Stimulated activated CD8-positive, alpha-beta memory T cell treated with anti-CD3 and anti-CD28 coated beads, Interleukin-15, amount 100 ng/mL, for 1 hour (primary cell): ENCODE results near the gene CHST13.

ENCODE experiments used
- DNase-seq: peaks from one replicate; pipeline ENCODE4 v3.0.0-alpha.2; 2020; ENCODE audit warnings: low read depth

The CHST13 gene

GRCh38 chr3:126509597-126510307 lies 14.2 kb upstream of the CHST13 start:
- DNase-seq: no peak

GRCh38 chr3:126510308-126510910 lies 13.5 kb upstream of the CHST13 start:
- DNase-seq: no peak

- no peak for DNase-seq
These were observed 12.7 kb upstream of the CHST13 start for GRCh38 chr3:126511291-126511690.

- no peak for DNase-seq
These were observed 11.9 kb upstream of the CHST13 start for GRCh38 chr3:126512026-126512425.

- DNase-seq: no peak
These were observed 10.9 kb upstream of the CHST13 start for GRCh38 chr3:126512916-126513650.

- DNase-seq: no peak
These were observed 9.8 kb upstream of the CHST13 start for GRCh38 chr3:126514161-126514560.

GRCh38 chr3:126515066-126515706 lies 8.8 kb upstream of the CHST13 start:
- DNase-seq: no peak

GRCh38 chr3:126516152-126516935 lies 7.6 kb upstream of the CHST13 start:
- DNase-seq: no peak

- no peak for DNase-seq
These were observed 7.0 kb upstream of the CHST13 start for GRCh38 chr3:126516936-126517290.

- no peak for DNase-seq
These were observed 6.5 kb upstream of the CHST13 start, which contains the start of gene UROC1 for GRCh38 chr3:126517291-126517951. UROC1 (minus strand) TSS chr3:126517773; CDS start chr3:126517719, 54 bp downstream.

- DNase-seq: no peak
These were observed 5.8 kb upstream of the CHST13 start for GRCh38 chr3:126517986-126518778.

GRCh38 chr3:126518779-126519177 lies 5.2 kb upstream of the CHST13 start:
- DNase-seq: no peak

- DNase-seq: no peak
These were observed 4.2 kb upstream of the CHST13 start for GRCh38 chr3:126519506-126520455.

GRCh38 chr3:126521122-126521891 lies 2.6 kb upstream of the CHST13 start:
- no peak for DNase-seq

GRCh38 chr3:126522363-126522788 lies 1.6 kb upstream of the CHST13 start:
- DNase-seq: peak; percentile 13

- DNase-seq: no peak
These were observed 554 bp downstream of the CHST13 start for GRCh38 chr3:126524429-126524988.

- no peak for DNase-seq
These were observed 1.3 kb downstream of the CHST13 start for GRCh38 chr3:126525091-126525852.
